ENCODE data around the gene SPATA20.

The SPATA20 gene

DNA sequence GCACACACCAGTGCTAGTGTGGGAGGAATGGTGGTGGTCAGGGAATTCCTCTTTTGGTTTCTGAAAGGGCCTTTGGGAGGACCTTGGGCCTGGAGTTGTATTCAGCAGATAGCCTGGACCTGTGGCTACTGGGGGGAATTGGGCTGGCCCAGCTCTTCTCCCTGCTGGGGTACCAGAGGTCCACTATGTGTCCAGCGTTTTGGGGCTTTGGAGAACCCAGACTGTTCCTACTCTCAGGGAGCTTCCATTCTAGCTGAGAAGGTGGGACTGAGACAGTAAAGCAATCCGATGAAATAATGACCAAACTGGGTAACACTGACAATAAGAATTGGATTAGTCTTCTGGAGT is 12.0 kb upstream of the SPATA20 start:
- no peak overlapping the region for H3K56ac ChIP-seq (ENCODE audit: low read length)
- DNase-seq: no peak
- no peak overlapping the region for H3K18ac ChIP-seq (ENCODE audit: low read length)
- no peaks in the 10 kb centered on the region for H3K27me3 ChIP-seq (ENCODE audit: insufficient read depth, low read length, poor library complexity)
- H2AK5ac ChIP-seq (ENCODE audit: low read length): no peak overlapping the region
- no peak overlapping the region for H2BK5ac ChIP-seq (ENCODE audit: low read length)
- no peak overlapping the region for H3K4me3 ChIP-seq (ENCODE audit: low read length)
- H3K4me1 ChIP-seq (ENCODE audit: control insufficient read depth, low read depth, low read length): peaks cover 4% of the 10 kb centered on the region
- no peak overlapping the region for H3K4me2 ChIP-seq (ENCODE audit: low read length)
- H3K79me1 ChIP-seq (ENCODE audit: low read length): no peaks in the 10 kb centered on the region
- no CpG with 5 or more reads among the region's 2 CpGs for WGBS (ENCODE audit: extremely low coverage, insufficient coverage, low lambda C conversion rate)
- no peaks in the 10 kb centered on the region for H3K79me2 ChIP-seq (ENCODE audit: control insufficient read depth, insufficient read depth, low read length)
- H3K9ac ChIP-seq (ENCODE audit: low read length): no peak overlapping the region
- H4K8ac ChIP-seq (ENCODE audit: low read depth, low read length): no peak overlapping the region
- H3K23ac ChIP-seq (ENCODE audit: low read length): no peak overlapping the region
- no peak overlapping the region for H3K27ac ChIP-seq (ENCODE audit: low read depth, low read length)
- H3K4ac ChIP-seq (ENCODE audit: low read depth, low read length): no peak overlapping the region
- no peak overlapping the region for H4K5ac ChIP-seq (ENCODE audit: low read length)
- no peaks in the 10 kb centered on the region for H3K36me3 ChIP-seq (ENCODE audit: control insufficient read depth, insufficient read depth, low read length)
- H2BK15ac ChIP-seq (replicated peaks; ENCODE audit: low read depth): no peak overlapping the region
- no peak overlapping the region for H2BK120ac ChIP-seq (ENCODE audit: low read depth, low read length)

DNA sequence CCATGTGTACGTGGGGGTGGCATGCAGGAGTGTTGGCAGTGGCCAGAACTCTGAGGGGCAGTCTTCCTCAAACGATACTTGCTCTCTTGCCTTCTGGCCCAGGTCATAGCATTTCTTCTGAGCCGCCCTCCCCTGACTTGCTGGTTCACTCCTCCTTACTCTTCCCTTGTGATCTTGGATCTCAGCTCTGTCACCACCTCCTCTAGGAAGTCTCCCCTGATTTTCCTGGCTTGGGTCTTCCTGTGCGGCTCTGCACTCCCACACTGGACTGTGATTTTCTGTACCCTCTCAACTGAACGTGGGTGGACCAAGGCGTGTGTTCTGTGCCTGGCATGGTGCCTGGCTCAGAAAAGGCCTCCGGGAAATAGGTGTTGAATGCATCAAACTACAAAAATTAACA is 11.6 kb upstream of the SPATA20 start:
- Histone ChIP-seq H3K79me2 (ENCODE audit: control insufficient read depth, insufficient read depth, low read length) (no peaks in the 10 kb centered on the region), H3K56ac (ENCODE audit: low read length) (no peak overlapping the region), H3K4me1 (ENCODE audit: control insufficient read depth, low read depth, low read length) (peaks cover 4% of the 10 kb centered on the region), H2BK5ac (ENCODE audit: low read length) (no peak overlapping the region), H2AK5ac (ENCODE audit: low read length) (no peak overlapping the region), H3K27ac (ENCODE audit: low read depth, low read length) (no peak overlapping the region), H2BK120ac (ENCODE audit: low read depth, low read length) (no peak overlapping the region), H3K36me3 (ENCODE audit: control insufficient read depth, insufficient read depth, low read length) (no peaks in the 10 kb centered on the region), H4K5ac (ENCODE audit: low read length) (no peak overlapping the region), H3K79me1 (ENCODE audit: low read length) (no peaks in the 10 kb centered on the region), H3K18ac (ENCODE audit: low read length) (no peak overlapping the region), H3K23ac (ENCODE audit: low read length) (no peak overlapping the region), H3K4me2 (ENCODE audit: low read length) (no peak overlapping the region), H3K9ac (ENCODE audit: low read length) (no peak overlapping the region), H2BK15ac (replicated peaks; ENCODE audit: low read depth) (no peak overlapping the region), H3K27me3 (ENCODE audit: insufficient read depth, low read length, poor library complexity) (no peaks in the 10 kb centered on the region), H4K8ac (ENCODE audit: low read depth, low read length) (no peak overlapping the region), H3K4ac (ENCODE audit: low read depth, low read length) (no peak overlapping the region), H3K4me3 (ENCODE audit: low read length) (no peak overlapping the region)
- no CpG with 5 or more reads among the region's 7 CpGs for WGBS (ENCODE audit: extremely low coverage, insufficient coverage, low lambda C conversion rate)
- DNase-seq: no peak

DNA sequence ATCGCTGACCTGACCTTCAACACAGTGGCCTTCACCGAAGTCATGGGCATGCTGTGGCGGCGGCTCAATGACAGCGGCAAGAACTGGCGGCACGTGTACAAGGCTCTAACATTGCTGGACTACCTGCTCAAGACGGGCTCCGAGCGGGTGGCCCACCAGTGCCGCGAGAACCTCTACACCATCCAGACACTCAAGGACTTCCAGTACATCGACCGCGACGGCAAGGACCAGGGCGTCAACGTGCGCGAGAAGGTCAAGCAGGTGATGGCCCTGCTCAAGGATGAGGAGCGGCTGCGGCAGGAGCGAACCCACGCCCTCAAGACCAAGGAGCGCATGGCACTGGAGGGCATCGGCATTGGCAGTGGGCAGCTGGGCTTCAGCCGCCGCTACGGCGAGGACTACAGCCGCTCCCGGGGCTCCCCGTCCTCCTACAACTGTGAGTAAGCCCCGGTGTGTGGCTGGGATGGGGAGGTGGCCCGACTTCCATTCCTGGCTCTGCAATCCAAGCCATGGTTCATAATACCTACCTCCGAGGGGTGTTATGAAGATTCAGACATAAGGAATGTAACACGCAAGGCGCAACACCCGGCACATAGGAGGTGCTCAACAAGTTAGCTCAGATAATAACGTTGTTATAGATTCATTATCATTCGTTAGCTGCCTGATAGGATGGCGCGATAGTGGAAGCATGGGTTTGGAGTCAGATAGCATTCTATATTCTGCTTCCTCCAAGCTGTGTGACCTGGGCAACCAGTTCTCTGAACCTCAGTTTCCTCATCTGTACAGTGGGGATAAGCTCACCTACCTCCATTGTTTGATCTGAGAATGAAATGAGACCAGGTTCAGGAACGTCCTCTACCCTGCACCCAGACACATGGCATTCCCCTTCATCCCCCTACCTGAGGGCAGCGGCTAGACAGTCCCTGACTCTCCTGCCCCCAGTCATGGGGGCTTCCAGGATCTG is 10.0 kb upstream of the SPATA20 start:
- Histone ChIP-seq H2BK120ac (ENCODE audit: low read depth, low read length) (no peak overlapping the region), H3K18ac (ENCODE audit: low read length) (no peak overlapping the region), H3K4me2 (ENCODE audit: low read length) (no peak overlapping the region), H2AK5ac (ENCODE audit: low read length) (no peak overlapping the region), H3K79me1 (ENCODE audit: low read length) (no peaks in the 10 kb centered on the region), H3K27me3 (ENCODE audit: insufficient read depth, low read length, poor library complexity) (no peaks in the 10 kb centered on the region), H3K4me3 (ENCODE audit: low read length) (no peak overlapping the region), H3K36me3 (ENCODE audit: control insufficient read depth, insufficient read depth, low read length) (no peaks in the 10 kb centered on the region), H3K4ac (ENCODE audit: low read depth, low read length) (no peak overlapping the region), H4K5ac (ENCODE audit: low read length) (no peak overlapping the region), H2BK5ac (ENCODE audit: low read length) (no peak overlapping the region), H3K9ac (ENCODE audit: low read length) (no peak overlapping the region), H3K79me2 (ENCODE audit: control insufficient read depth, insufficient read depth, low read length) (no peaks in the 10 kb centered on the region), H3K4me1 (ENCODE audit: control insufficient read depth, low read depth, low read length) (peaks cover 4% of the 10 kb centered on the region), H2BK15ac (replicated peaks; ENCODE audit: low read depth) (no peak overlapping the region), H3K23ac (ENCODE audit: low read length) (no peak overlapping the region), H3K56ac (ENCODE audit: low read length) (no peak overlapping the region), H4K8ac (ENCODE audit: low read depth, low read length) (no peak overlapping the region), H3K27ac (ENCODE audit: low read depth, low read length) (no peak overlapping the region)
- no CpG with 5 or more reads among the region's 45 CpGs for WGBS (ENCODE audit: extremely low coverage, insufficient coverage, low lambda C conversion rate)
- no peak for DNase-seq

DNA sequence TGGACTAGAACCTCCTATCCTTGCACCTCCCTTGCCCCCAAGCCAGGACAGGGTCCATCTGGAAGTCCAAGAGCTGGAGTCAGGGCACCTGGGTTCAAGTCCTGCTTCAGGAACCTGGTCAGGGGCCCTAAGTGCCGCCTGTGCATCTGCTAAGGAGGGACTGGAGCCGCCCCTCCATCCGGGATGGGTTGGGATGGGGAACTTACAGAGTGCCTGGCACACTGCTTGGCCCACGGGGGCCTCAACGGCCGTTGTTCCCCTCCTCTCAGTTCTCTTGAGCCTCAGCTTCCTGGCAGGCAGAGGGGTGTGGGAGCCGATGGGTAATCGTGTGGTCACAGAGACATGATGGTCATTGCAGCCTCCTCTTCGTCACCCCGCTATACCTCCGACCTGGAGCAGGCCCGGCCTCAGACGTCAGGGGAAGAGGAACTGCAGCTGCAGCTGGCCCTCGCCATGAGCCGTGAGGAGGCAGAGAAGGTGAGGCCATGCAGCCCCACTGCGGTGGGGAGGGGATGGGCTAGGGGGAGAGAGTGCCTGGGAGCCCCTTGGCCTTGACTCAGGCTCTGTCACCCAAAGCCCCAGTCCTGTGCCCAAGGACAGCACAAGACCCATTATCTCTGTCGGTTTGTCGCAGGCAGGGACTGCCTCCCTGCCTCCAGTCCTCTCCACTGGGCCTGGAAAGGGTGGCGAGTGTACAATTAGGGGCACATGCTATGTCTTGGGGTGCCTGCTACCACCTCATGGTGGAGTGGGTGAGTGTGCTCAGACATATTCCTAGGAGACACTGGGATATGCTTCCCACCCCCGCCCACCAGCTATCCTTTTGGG is 9.0 kb upstream of the SPATA20 start:
- no peak overlapping the region for H3K18ac ChIP-seq (ENCODE audit: low read length)
- H3K56ac ChIP-seq (ENCODE audit: low read length): no peak overlapping the region
- no peak overlapping the region for H3K4me3 ChIP-seq (ENCODE audit: low read length)
- WGBS (ENCODE audit: extremely low coverage, insufficient coverage, low lambda C conversion rate): no CpG with 5 or more reads among the region's 20 CpGs
- no peaks in the 10 kb centered on the region for H3K27me3 ChIP-seq (ENCODE audit: insufficient read depth, low read length, poor library complexity)
- no peak overlapping the region for H2AK5ac ChIP-seq (ENCODE audit: low read length)
- no peaks in the 10 kb centered on the region for H3K36me3 ChIP-seq (ENCODE audit: control insufficient read depth, insufficient read depth, low read length)
- no peak for DNase-seq
- no peak overlapping the region for H3K4ac ChIP-seq (ENCODE audit: low read depth, low read length)
- H2BK15ac ChIP-seq (replicated peaks; ENCODE audit: low read depth): no peak overlapping the region
- no peak overlapping the region for H3K4me2 ChIP-seq (ENCODE audit: low read length)
- H4K5ac ChIP-seq (ENCODE audit: low read length): no peak overlapping the region
- no peak overlapping the region for H3K9ac ChIP-seq (ENCODE audit: low read length)
- H2BK120ac ChIP-seq (ENCODE audit: low read depth, low read length): no peak overlapping the region
- no peaks in the 10 kb centered on the region for H3K79me1 ChIP-seq (ENCODE audit: low read length)
- no peak overlapping the region for H4K8ac ChIP-seq (ENCODE audit: low read depth, low read length)
- H3K79me2 ChIP-seq (ENCODE audit: control insufficient read depth, insufficient read depth, low read length): no peaks in the 10 kb centered on the region
- H2BK5ac ChIP-seq (ENCODE audit: low read length): no peak overlapping the region
- H3K27ac ChIP-seq (ENCODE audit: low read depth, low read length): no peak overlapping the region
- H3K23ac ChIP-seq (ENCODE audit: low read length): no peak overlapping the region
- H3K4me1 ChIP-seq (ENCODE audit: control insufficient read depth, low read depth, low read length): peaks cover 3% of the 10 kb centered on the region

DNA sequence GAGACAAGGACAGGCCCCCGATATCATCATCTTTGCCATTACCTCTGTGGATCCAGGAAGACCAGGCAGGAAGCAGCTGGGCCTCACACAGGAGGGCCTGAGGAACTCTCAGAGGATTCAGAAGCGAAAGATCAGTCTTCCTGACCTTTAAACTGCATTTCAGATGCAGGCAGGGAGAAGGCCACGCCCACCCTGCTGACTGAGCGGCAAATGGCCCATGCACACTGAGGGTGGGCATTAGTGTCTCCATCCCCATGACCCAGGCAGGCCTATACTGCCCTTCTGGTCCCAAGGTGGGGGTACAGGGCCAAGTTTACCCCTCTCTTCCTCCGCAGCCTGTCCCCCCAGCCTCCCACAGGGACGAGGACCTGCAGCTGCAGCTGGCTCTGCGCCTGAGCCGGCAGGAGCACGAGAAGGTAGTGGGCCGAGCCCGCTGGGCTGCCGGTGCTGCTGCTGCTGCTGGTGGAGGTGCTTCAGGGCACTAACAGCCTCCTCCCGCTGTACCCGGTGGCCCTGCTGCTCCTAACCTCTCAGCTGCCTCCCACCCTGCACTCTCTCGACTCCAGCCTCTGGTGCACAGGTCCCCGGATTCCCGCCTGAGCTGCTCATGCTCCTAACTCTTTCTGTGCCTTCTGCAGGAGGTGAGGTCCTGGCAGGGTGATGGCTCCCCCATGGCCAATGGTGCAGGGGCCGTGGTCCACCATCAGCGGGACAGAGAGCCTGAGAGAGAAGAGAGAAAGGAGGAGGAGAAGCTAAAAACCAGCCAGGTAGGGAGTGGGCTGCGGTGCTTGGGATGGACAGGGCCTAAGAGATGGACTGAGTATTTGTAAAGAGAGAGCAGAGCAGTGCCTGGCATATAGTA is 8.2 kb upstream of the SPATA20 start:
- H3K23ac ChIP-seq (ENCODE audit: low read length): no peak overlapping the region
- no peak overlapping the region for H3K18ac ChIP-seq (ENCODE audit: low read length)
- no peaks in the 10 kb centered on the region for H3K79me1 ChIP-seq (ENCODE audit: low read length)
- H3K4me3 ChIP-seq (ENCODE audit: low read length): no peak overlapping the region
- no peak overlapping the region for H3K4me2 ChIP-seq (ENCODE audit: low read length)
- WGBS (ENCODE audit: extremely low coverage, insufficient coverage, low lambda C conversion rate): no CpG with 5 or more reads among the region's 20 CpGs
- no peaks in the 10 kb centered on the region for H3K27me3 ChIP-seq (ENCODE audit: insufficient read depth, low read length, poor library complexity)
- no peaks in the 10 kb centered on the region for H3K36me3 ChIP-seq (ENCODE audit: control insufficient read depth, insufficient read depth, low read length)
- H2BK15ac ChIP-seq (replicated peaks; ENCODE audit: low read depth): no peak overlapping the region
- DNase-seq: no peak
- no peak overlapping the region for H3K27ac ChIP-seq (ENCODE audit: low read depth, low read length)
- no peak overlapping the region for H3K56ac ChIP-seq (ENCODE audit: low read length)
- H2AK5ac ChIP-seq (ENCODE audit: low read length): no peak overlapping the region
- H3K9ac ChIP-seq (ENCODE audit: low read length): no peak overlapping the region
- peaks cover 3% of the 10 kb centered on the region for H3K4me1 ChIP-seq (ENCODE audit: control insufficient read depth, low read depth, low read length)
- H2BK120ac ChIP-seq (ENCODE audit: low read depth, low read length): no peak overlapping the region
- no peaks in the 10 kb centered on the region for H3K79me2 ChIP-seq (ENCODE audit: control insufficient read depth, insufficient read depth, low read length)
- no peak overlapping the region for H3K4ac ChIP-seq (ENCODE audit: low read depth, low read length)
- H2BK5ac ChIP-seq (ENCODE audit: low read length): no peak overlapping the region
- no peak overlapping the region for H4K5ac ChIP-seq (ENCODE audit: low read length)
- no peak overlapping the region for H4K8ac ChIP-seq (ENCODE audit: low read depth, low read length)

Measured in mesendoderm (in vitro differentiated cells).